Heart right ventricle (tissue), 16 donors: ENCODE results near the gene ANKRD22. TPM values are rescaled to one million over a fixed set of nuclear protein-coding genes. Genes with fewer than 3 reads are reported as not detected.
"Not testable (repeated sequence)": the region's sequence is repeated elsewhere in the genome, so short reads cannot be mapped to it uniquely, and the experiment has no call there.

Experiments
- ATAC-seq, 8 donors: fragments of 200-7000 bp; cut with Tn5 transposase; one replicate each; pipeline ENCODE4 v1.9.1; 2020; ENCODE audit warnings: mild to moderate bottlenecking in 8 of 8, moderate library complexity in 8 of 8, moderate number of reproducible peaks in 1 of 8
- DNase-seq, 2 donors: peaks; one replicate each; pipeline ENCODE4 v3.0.0-alpha.2; 2020
- H3K27ac ChIP-seq, 10 donors: fragments of 200-600 bp; sonication (generic) in 2 of 10; one replicate each; pipeline versions ENCODE4 v1.5.0 to v1.8.0; 2020 to 2022; ENCODE audit warnings: mild to moderate bottlenecking in 3 of 10
- H3K27me3 ChIP-seq, 7 donors: fragments of 200-600 bp; one replicate each; pipeline ENCODE4 v1.8.0; 2021 to 2022; ENCODE audit warnings: mild to moderate bottlenecking in 2 of 7
- H3K36me3 ChIP-seq, 9 donors: fragments of 200-600 bp; sonication (generic) in 1 of 9; one replicate each; pipeline versions ENCODE4 v1.5.0 to v1.8.0; 2020 to 2022; ENCODE audit warnings: mild to moderate bottlenecking in 2 of 9
- H3K4me1 ChIP-seq, 9 donors: fragments of 200-600 bp; sonication (generic) in 1 of 9; one replicate each; pipeline versions ENCODE4 v1.5.0 to v1.8.0; 2020 to 2022; ENCODE audit warnings: mild to moderate bottlenecking in 4 of 9
- H3K4me3 ChIP-seq, 10 donors: fragments of 200-600 bp; sonication (generic) in 2 of 10; one replicate each; pipeline versions ENCODE4 v1.5.0 to v1.8.0; 2020 to 2022; ENCODE audit warnings: mild to moderate bottlenecking in 7 of 10, moderate library complexity in 2 of 10
- H3K9me3 ChIP-seq, 11 donors: fragments of 200-600 bp in 10 of 11; sonication (generic) in 2 of 11; one replicate each; pipeline versions ENCODE4 v1.5.0 to v1.8.0; 2013 to 2022; ENCODE audit warnings: mild to moderate bottlenecking in 2 of 11, control low read depth in 1 of 11, moderate library complexity in 1 of 11
- WGBS, 2 donors: extraction: QIAGEN DNeasy Blood & Tissue Kit; methylation state at CpG; one replicate each; pipeline ENCODE4 v1.1.7; 2013; ENCODE audit warnings: inconsistent platforms in 1 of 2; 5-methylcytosine and 5-hydroxymethylcytosine counted together
- intact Hi-C, 10 donors: fragments of 100-400 bp; cut with DNase I; formaldehyde crosslinking; loops; one replicate each; pipeline versions ENCODE4 v1.11.1 to v1.14.2; 2022
- polyA plus RNA-seq, 2 donors: library from polyadenylated mRNA; stranded (reverse); fragments of 200-250 nt; gene quantifications; one replicate each; pipeline ENCODE4 v1.2.3, GENCODE V29; 2013
- total RNA-seq, 10 donors: library from RNA; stranded (reverse); fragmentation: NEBNext Ultra II Directional in 3 of 10; extraction: Animal tissue kit (Norgen Biotek cat#: 25700) in 3 of 10; gene quantifications; one replicate each; pipeline versions ENCODE4 v1.2.1 to v1.2.4, GENCODE V29; 2021 to 2023
- TF ChIP-seq, protein P1 (sequence below), 9 donors: fragments of 200-600 bp; sonication (generic) in 2 of 9; IDR thresholded peaks; one replicate each; pipeline versions ENCODE4 v1.5.0 to v1.8.0; 2021 to 2022; ENCODE audit warnings: antibody characterized with exemption in 9 of 9, mild to moderate bottlenecking in 5 of 9, moderate library complexity in 1 of 9
- donor health status: Arrhythmogenic right ventricular cardiomyopathy.
- donor health status: ischemic (EF 13 %, LVEDD 7.1; RV severe dilation, severe dysfunction).
- donor health status: healthy with polysubstance abuse.
- donor health status: DM: no; HTN: yes; CAD: no.
- donor health status: DM: no; HTN: no; CAD: no.
- donor health status: ischemic (EF 25% LVEDD 6.9; RV normal size, moderate dysfunction).
- donor health status: ischemic (EF 25% LVEDD 5.7; RV mildly dilated, moderate dysfunction).
- donor health status: healthy.
- donor health status: DM: yes; HTN: yes; CAD: no.
- donor health status: Ischemic cardiomyopathy.
- donor health status: ischemic (EF 35%, LVEDD 5.7; RV mildly dilated, moderate dysfunction).
- donor health status: nonischemic (EF 11% LVEDD 7.7; RV severe dilation, severe dysfunction).
- donor health status: DM: yes; HTN: yes; CAD: no.
- donor health status: PGD.
- donor health status: ischemic (EF 29% LVEDD 5.4; RV normal size, mild dysfunction).
- donor health status: nonischemic (EF 23%, LVEDD 6.1; RV moderate dilation, normal function).

Gene ANKRD22
- total and polyA plus RNA-seq, 12 donors = 0.12 to 4.9 (median 0.15) TPM; not detected in 8

DNA sequence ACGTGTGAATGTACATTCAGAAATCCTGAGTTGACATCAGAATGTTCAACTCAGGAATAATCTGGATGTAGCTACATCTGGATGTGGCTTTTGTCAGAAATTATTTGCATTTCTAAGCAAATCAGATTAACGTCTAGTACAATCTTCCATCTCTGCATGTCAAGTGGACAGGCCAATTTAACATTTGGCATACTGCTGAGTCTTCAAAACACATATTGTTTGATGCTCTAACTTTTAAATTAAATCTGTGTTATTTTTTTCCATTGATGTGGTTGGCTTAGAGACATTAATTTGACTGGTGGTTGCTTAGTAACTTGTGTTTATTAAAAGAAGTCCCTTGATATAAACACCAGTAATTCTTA is 31.8 kb upstream of the ANKRD22 start:
- 69 to 73% methylated on average over 2 of the region's 2 CpGs for WGBS, 2 donors
- intact Hi-C loops = loop anchor here in 4 of 10 donors (5.0 kb wide), 3 partner anchors 44 to 49 kb away; no protein-coding TSS in a partner anchor
- Histone ChIP-seq H3K4me1 (peaks cover 0 to 60% (median 29%) of the 10 kb centered on the region in 9 donors), H3K27me3 (no peaks in the 10 kb centered on the region), H3K27ac (peak overlapping the region in 6 of 10 donors; percentile 2 to 94 (median 31)), H3K9me3 (no peaks in the 10 kb centered on the region), H3K36me3 (no peaks in the 10 kb centered on the region), H3K4me3 (no peak overlapping the region)
- no peak for DNase-seq
- no peak for ATAC-seq
- TF ChIP-seq, protein P1, sequence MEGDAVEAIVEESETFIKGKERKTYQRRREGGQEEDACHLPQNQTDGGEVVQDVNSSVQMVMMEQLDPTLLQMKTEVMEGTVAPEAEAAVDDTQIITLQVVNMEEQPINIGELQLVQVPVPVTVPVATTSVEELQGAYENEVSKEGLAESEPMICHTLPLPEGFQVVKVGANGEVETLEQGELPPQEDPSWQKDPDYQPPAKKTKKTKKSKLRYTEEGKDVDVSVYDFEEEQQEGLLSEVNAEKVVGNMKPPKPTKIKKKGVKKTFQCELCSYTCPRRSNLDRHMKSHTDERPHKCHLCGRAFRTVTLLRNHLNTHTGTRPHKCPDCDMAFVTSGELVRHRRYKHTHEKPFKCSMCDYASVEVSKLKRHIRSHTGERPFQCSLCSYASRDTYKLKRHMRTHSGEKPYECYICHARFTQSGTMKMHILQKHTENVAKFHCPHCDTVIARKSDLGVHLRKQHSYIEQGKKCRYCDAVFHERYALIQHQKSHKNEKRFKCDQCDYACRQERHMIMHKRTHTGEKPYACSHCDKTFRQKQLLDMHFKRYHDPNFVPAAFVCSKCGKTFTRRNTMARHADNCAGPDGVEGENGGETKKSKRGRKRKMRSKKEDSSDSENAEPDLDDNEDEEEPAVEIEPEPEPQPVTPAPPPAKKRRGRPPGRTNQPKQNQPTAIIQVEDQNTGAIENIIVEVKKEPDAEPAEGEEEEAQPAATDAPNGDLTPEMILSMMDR (IDR thresholded peaks at IDR 0.05) = no peak

DNA sequence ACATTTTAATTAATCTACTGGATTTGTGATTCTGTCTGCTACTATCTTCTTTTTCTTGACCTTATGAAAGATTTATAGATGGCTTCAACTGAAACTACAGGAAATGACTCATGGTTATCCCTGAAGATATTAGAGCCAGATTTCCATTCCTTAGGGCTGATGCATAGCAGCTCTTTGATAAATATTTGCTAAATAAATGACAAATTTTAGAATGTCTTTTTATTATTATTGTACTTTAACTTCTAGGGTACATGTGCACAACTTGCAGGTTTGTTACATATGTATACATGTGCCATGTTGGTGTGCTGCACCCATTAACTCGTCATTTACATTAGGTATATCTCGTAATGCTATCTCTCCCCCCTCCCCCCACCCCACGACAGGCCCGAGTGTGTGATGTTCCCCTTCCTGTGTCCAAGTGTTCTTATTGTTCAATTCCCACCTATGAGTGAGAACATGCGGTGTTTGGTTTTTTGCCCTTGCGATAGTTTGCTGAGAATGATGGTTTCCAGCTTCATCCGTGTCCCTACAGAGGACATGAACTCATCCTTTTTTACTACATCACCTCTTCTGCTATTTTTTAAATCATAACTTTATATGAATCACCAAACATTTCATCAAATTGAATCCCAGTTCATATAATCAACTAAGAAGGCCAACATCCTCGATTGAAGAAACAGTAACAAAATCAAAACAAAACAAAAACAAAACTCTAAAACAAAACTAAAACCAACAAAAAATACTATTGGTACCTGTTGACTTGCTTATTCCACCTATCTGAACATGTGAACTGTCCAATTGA is 31.2 kb upstream of the ANKRD22 start:
- H3K9me3 ChIP-seq, ATAC-seq, DNase-seq, H3K36me3 ChIP-seq, H3K27me3 ChIP-seq: not testable (repeated sequence)
- peak overlapping the region in 8 of 10 donors; percentile 86 to 94 (median 91) for H3K27ac ChIP-seq
- H3K4me1 ChIP-seq = peaks cover 0 to 62% (median 29%) of the 10 kb centered on the region in 9 donors
- WGBS, 2 donors = 60 to 63% methylated on average over 8 of the region's 8 CpGs
- H3K4me3 ChIP-seq = peak overlapping the region in 6 of 10 donors; percentile 69 to 87 (median 80)
- intact Hi-C loops = loop anchor here in 4 of 10 donors (5.0 kb wide), 3 partner anchors 44 to 49 kb away; no protein-coding TSS in a partner anchor

DNA sequence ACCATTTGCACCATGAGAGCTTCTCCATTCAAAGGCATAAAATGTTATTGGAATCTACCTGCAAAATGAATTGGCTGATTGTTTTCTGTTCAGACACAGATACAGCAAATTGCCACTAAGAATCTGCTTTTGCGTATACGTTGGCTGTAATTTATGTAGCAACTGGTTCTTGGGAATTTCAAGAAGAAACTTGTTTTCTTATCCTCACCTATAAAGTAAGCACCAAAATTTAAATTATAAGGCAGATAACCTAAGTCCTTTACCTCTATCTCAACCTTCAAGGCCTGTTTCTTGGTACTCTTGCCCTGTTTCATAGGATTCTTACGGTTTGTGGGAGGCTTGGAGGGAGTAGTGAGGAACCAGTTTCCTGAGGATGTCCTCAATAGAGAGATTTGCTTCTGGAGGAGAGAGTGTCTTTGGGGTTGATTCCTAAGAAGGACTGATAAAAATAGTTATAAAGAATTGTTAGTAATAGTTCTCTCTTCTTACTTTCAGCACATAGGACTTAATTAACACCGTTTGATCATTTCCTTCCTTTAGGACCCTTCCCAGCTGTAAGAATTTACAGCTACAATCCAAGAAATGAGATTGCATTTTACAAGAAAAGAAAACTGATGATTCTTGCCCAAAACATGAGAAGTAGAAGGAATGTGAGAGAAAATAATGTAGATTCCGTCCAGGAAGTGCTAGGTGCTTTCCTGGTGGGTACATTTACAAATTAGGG is 30.4 kb upstream of the ANKRD22 start:
- no peaks in the 10 kb centered on the region for H3K9me3 ChIP-seq
- ATAC-seq (no peak), DNase-seq (no peak)
- 58 to 62% methylated on average over 5 of the region's 5 CpGs for WGBS, 2 donors
- H3K27me3 ChIP-seq = peaks cover 0 to 4% (median 0%) of the 10 kb centered on the region in 7 donors
- no peaks in the 10 kb centered on the region for H3K36me3 ChIP-seq
- intact Hi-C loops = loop anchor here in 4 of 10 donors (2.0 to 5.0 kb wide), 4 partner anchors 45 to 50 kb away; no protein-coding TSS in a partner anchor
- TF ChIP-seq, protein P1 (IDR thresholded peaks at IDR 0.05) = no peak
- H3K27ac ChIP-seq = peak overlapping the region in 8 of 10 donors; percentile 86 to 94 (median 91)
- peaks cover 0 to 60% (median 29%) of the 10 kb centered on the region in 9 donors for H3K4me1 ChIP-seq
- peak overlapping the region in 8 of 10 donors; percentile 60 to 87 (median 79) for H3K4me3 ChIP-seq

DNA sequence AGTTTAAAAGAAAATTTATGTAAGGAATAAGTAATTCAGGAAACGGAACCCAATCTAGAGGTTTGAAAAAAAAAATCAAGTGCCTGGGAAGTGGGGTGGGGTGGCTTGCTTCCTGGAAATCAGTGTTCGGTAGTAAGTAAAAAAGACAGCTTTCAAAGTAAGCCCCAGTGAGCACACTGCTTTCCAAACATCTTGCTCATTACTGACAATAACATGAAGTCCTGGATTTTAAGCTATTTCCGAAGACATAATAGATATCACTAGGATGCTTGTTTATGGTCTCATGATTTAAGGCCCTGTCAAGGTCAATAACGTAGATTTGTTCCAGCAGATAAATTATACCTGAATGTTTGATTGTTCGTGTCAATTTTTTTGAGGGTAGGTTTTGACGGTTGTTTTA is 29.7 kb upstream of the ANKRD22 start:
- Histone ChIP-seq H3K4me3 (peak overlapping the region in 9 of 10 donors; percentile 60 to 87 (median 78)), H3K36me3 (no peaks in the 10 kb centered on the region), H3K27me3 (peaks cover 0 to 6% (median 0%) of the 10 kb centered on the region in 7 donors), H3K4me1 (peaks cover 0 to 59% (median 29%) of the 10 kb centered on the region in 9 donors), H3K27ac (peak overlapping the region; percentile 85 to 94 (median 90)), H3K9me3 (no peaks in the 10 kb centered on the region)
- TF ChIP-seq, protein P1 (IDR thresholded peaks at IDR 0.05) = no peak
- intact Hi-C loops = loop anchor here in 4 of 10 donors (2.0 to 5.0 kb wide), 4 partner anchors 44 to 51 kb away; no protein-coding TSS in a partner anchor
- WGBS, 2 donors = 40 to 52% methylated on average over 6 of the region's 6 CpGs
- peak in 3 of 8 donors; percentile 15 to 38 (median 17) for ATAC-seq
- peak in 1 of 2 donors; percentile 17 for DNase-seq
